IMR-90 (cell line): ENCODE data around the gene ZNF564. TPM values are rescaled to one million over a fixed set of nuclear protein-coding genes. Genes with fewer than 3 reads are reported as not detected.

Experiments used
- ATAC-seq: fragments of 200-7000 bp; cut with Tn5 transposase; 2 replicates; pipeline ENCODE4 v1.9.1; 2020; ENCODE audit warnings: low read depth, mild to moderate bottlenecking, moderate library complexity
- BruUV-seq: library from RNA; stranded (reverse); fragments of 400-500 nt; replicated peaks from 2 replicates; lab custom pipeline; 2021; lab: Mats Ljungman, UMichigan
- CTCF ChIA-PET: fragments of 300-600 bp; formaldehyde crosslinking; extraction: SDS; loops from one replicate; lab custom pipeline; 2021; ENCODE audit warnings: antibody characterized with exemption; lab: Yijun Ruan, JAX
- POLR2A ChIA-PET: fragments of 300-600 bp; sonication (Branson Sonifier 250); formaldehyde crosslinking; loops from one replicate; lab custom pipeline; 2022; ENCODE audit warnings: antibody characterized with exemption; ENCODE audit not compliant: unreplicated experiment; lab: Charles Lee
- DNase-seq: peaks from one replicate; pipeline ENCODE4 v3.0.0; 2013
- H2AFZ ChIP-seq: replicated peaks from 2 replicates; pipeline ENCODE3; 2013; ENCODE audit warnings: low read length, mild to moderate bottlenecking; ENCODE audit not compliant: poor library complexity
- H2AK5ac ChIP-seq: 2 replicates; pipeline ENCODE4 v1.6.1; 2013; ENCODE audit warnings: low read depth, low read length, inconsistent platforms
- H2AK9ac ChIP-seq: replicated peaks from 2 replicates; pipeline ENCODE3; 2013; ENCODE audit warnings: mild to moderate bottlenecking, low read depth, low read length, moderate library complexity; ENCODE audit not compliant: poor library complexity
- H2BK120ac ChIP-seq: 2 replicates; pipeline ENCODE4 v1.6.1; 2013; ENCODE audit warnings: low read depth, low read length, inconsistent platforms
- H2BK15ac ChIP-seq: 3 replicates; pipeline ENCODE4 v1.6.1; 2013; ENCODE audit warnings: low read depth, low read length, inconsistent platforms
- H2BK20ac ChIP-seq: 2 replicates; pipeline ENCODE4 v1.6.1; 2013; ENCODE audit warnings: low read depth, mild to moderate bottlenecking, inconsistent platforms, low read length, moderate library complexity
- H2BK5ac ChIP-seq: 2 replicates; pipeline ENCODE4 v1.6.1; 2013; ENCODE audit warnings: mild to moderate bottlenecking, low read depth, low read length, inconsistent platforms; ENCODE audit not compliant: poor library complexity, severe bottlenecking
- H3K14ac ChIP-seq: replicated peaks from 2 replicates; pipeline ENCODE4 v1.6.1; 2013; ENCODE audit warnings: low read depth, low read length, inconsistent platforms
- H3K18ac ChIP-seq: 2 replicates; pipeline ENCODE4 v1.6.1; 2013; ENCODE audit warnings: low read depth, low read length, control low read depth
- H3K23ac ChIP-seq: 2 replicates; pipeline ENCODE4 v1.6.1; 2013; ENCODE audit warnings: low read depth, low read length, inconsistent platforms
- H3K27ac ChIP-seq: 2 replicates; pipeline ENCODE4 v1.5.1; 2013; ENCODE audit warnings: mild to moderate bottlenecking, control low read depth, low read length; ENCODE audit not compliant: insufficient read depth
- H3K27me3 ChIP-seq: 2 replicates; pipeline ENCODE4 v1.6.1; 2013; ENCODE audit warnings: low read length; ENCODE audit not compliant: control insufficient read depth, insufficient read depth
- H3K36me3 ChIP-seq: 2 replicates; pipeline ENCODE4 v1.6.1; 2013; ENCODE audit warnings: low read length, mixed read lengths; ENCODE audit not compliant: control insufficient read depth, insufficient read depth
- H3K4ac ChIP-seq: 2 replicates; pipeline ENCODE4 v1.6.1; 2013; ENCODE audit warnings: low read depth, low read length, inconsistent platforms
- H3K4me1 ChIP-seq: 2 replicates; pipeline ENCODE4 v1.6.1; 2013; ENCODE audit warnings: low read length, mixed read lengths; ENCODE audit not compliant: control insufficient read depth, insufficient read depth
- H3K4me2 ChIP-seq: 2 replicates; pipeline ENCODE4 v1.6.1; 2013; ENCODE audit warnings: low read depth, mild to moderate bottlenecking, control low read depth, low read length, moderate library complexity
- H3K4me3 ChIP-seq: 2 replicates; pipeline ENCODE4 v1.5.1; 2013; ENCODE audit warnings: low read depth, mild to moderate bottlenecking, control low read depth, low read length, moderate library complexity; ENCODE audit not compliant: insufficient read depth
- H3K56ac ChIP-seq: 2 replicates; pipeline ENCODE4 v1.6.1; 2013; ENCODE audit warnings: low read length, inconsistent platforms; ENCODE audit not compliant: insufficient read depth; ENCODE audit errors: extremely low read depth
- H3K79me1 ChIP-seq, 2 experiments: 2 replicates each; pipeline ENCODE4 v1.6.1; 2013; ENCODE audit warnings: low read length in 2 of 2, inconsistent platforms in 1 of 2, low read depth in 1 of 2
- H3K9ac ChIP-seq: 2 replicates; pipeline ENCODE4 v1.6.1; 2013; ENCODE audit warnings: low read depth, low read length, control low read depth
- H3K9me1 ChIP-seq: 2 replicates; pipeline ENCODE4 v1.6.1; 2013; ENCODE audit warnings: low read length, inconsistent platforms; ENCODE audit not compliant: insufficient read depth
- H3K9me3 ChIP-seq: 2 replicates; pipeline ENCODE4 v1.6.1; 2013; ENCODE audit warnings: low read length; ENCODE audit not compliant: control insufficient read depth, insufficient read depth
- H4K20me1 ChIP-seq: 2 replicates; pipeline ENCODE4 v1.6.1; 2013; ENCODE audit warnings: low read length, inconsistent platforms; ENCODE audit not compliant: insufficient read depth
- H4K5ac ChIP-seq: 2 replicates; pipeline ENCODE4 v1.6.1; 2013; ENCODE audit warnings: mild to moderate bottlenecking, low read depth, low read length, control low read depth
- H4K8ac ChIP-seq, 2 experiments: 2 replicates each; pipeline ENCODE4 v1.6.1; 2013; ENCODE audit warnings: low read depth in 2 of 2, low read length in 2 of 2, control low read depth in 1 of 2, inconsistent platforms in 1 of 2
- H4K91ac ChIP-seq: 2 replicates; pipeline ENCODE4 v1.6.1; 2013; ENCODE audit warnings: low read depth, low read length, inconsistent platforms; ENCODE audit not compliant: insufficient read depth
- CHD1 ChIP-seq: IDR thresholded peaks from 2 replicates; pipeline ENCODE4 v1.6.1; 2012; ENCODE audit warnings: low read depth, low read length, improper control_type of control experiment
- MAFK ChIP-seq: IDR thresholded peaks from 2 replicates; pipeline ENCODE4 v1.6.1; 2012; ENCODE audit warnings: low read depth, low read length, improper control_type of control experiment
- MXI1 ChIP-seq: IDR thresholded peaks from 2 replicates; pipeline ENCODE4 v1.6.1; 2012; ENCODE audit warnings: low read depth, mild to moderate bottlenecking, low read length, moderate library complexity, borderline replicate concordance
- NFE2L2 ChIP-seq: fragments of 150-350 bp; IDR thresholded peaks from 2 replicates; pipeline ENCODE4 v1.6.1; 2016; ENCODE audit warnings: low read depth, mild to moderate bottlenecking, low read length
- POLR2A ChIP-seq: IDR thresholded peaks from 2 replicates; pipeline ENCODE4 v1.6.1; 2012; ENCODE audit warnings: mild to moderate bottlenecking, low read depth, low read length
- RAD21 ChIP-seq: IDR thresholded peaks from 2 replicates; pipeline ENCODE4 v1.6.1; 2012; ENCODE audit warnings: low read length, improper control_type of control experiment
- RFX5 ChIP-seq: IDR thresholded peaks from 2 replicates; pipeline ENCODE4 v1.8.0; 2012; ENCODE audit warnings: low read depth, mild to moderate bottlenecking, low read length, moderate library complexity
- SMC3 ChIP-seq: fragments of 150-350 bp; IDR thresholded peaks from 2 replicates; pipeline ENCODE4 v1.6.1; 2016; ENCODE audit warnings: low read depth, mild to moderate bottlenecking, antibody characterized with exemption, low read length, moderate library complexity
- WGBS, 2 experiments: methylation state at CpG; one replicate each; pipeline versions ENCODE4 v1.1.5 to v1.1.7; 2013; ENCODE audit warnings: missing lambda C conversion rate in 2 of 2; ENCODE audit not compliant: insufficient read length in 1 of 2; ENCODE audit errors: extremely low coverage in 2 of 2; 5-methylcytosine and 5-hydroxymethylcytosine counted together
- dilution Hi-C: fragments of 300-500 bp; cut with HindIII; formaldehyde crosslinking; loops from one replicate; pipeline ENCODE4 v1.14.3; 2018; ENCODE audit warnings: low sequenced_read_pairs; ENCODE audit not compliant: unreplicated experiment
- in situ Hi-C: fragments of 300-500 bp; cut with MboI; formaldehyde crosslinking; loops from 3 replicates; pipeline ENCODE4 v1.14.3; 2019; ENCODE audit warnings: low sequenced_read_pairs, inconsistent platforms, mixed read lengths
- intact Hi-C: fragments of 100-400 bp; cut with micrococcal nuclease; formaldehyde crosslinking; loops from 2 replicates; pipeline ENCODE4 v1.10.0; 2022
- polyA plus RNA-seq, 3 experiments: library from polyadenylated mRNA; depleted of rRNA; stranded (reverse); fragments of >200 nt; gene quantifications; 2 replicates each; pipeline ENCODE4 v1.2.3, GENCODE V29; 2012; ENCODE audit warnings: low replicate concordance in 1 of 3
- total RNA-seq: library from RNA; depleted of rRNA; stranded (reverse); fragments of >200 nt; gene quantifications from 2 replicates; pipeline ENCODE4 v1.2.3, GENCODE V29; 2012
- TF ChIP-seq, protein P1 (sequence below): fragments of 150-350 bp; IDR thresholded peaks from 2 replicates; pipeline ENCODE4 v1.6.1; 2016; ENCODE audit warnings: low read depth, mild to moderate bottlenecking, low read length, moderate library complexity, borderline replicate concordance
- TF ChIP-seq, protein P2 (sequence below): fragments of 150-350 bp; IDR thresholded peaks from 2 replicates; pipeline ENCODE4 v1.6.1; 2017; ENCODE audit warnings: mild to moderate bottlenecking, antibody characterized with exemption, low read length, low read depth

Gene ZNF564
- total and polyA plus RNA-seq, 2 of the 4 experiments (the other 2 are of a cell fraction): 1.5 to 6.3 TPM

DNA sequence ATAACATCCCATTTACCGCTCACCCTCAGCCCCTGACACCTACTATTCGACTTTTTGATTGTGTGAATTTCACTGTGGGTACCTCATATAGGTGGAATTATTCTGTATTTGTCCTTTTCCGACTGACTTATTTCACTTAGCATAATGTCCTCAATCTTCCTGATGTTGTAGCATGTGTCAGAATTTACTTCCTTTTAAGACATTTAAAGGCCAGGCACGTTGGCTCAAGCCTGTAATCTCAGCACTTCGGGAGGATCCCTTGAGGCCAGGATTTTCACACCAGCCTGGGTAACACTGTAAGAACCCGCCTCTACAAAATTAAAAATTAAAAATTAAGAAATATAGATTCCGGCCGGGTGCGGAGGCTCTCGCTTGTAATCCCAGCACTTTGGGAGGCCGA, 46.3 kb upstream of the ZNF564 start (continued):
- TF ChIP-seq, protein P1, sequence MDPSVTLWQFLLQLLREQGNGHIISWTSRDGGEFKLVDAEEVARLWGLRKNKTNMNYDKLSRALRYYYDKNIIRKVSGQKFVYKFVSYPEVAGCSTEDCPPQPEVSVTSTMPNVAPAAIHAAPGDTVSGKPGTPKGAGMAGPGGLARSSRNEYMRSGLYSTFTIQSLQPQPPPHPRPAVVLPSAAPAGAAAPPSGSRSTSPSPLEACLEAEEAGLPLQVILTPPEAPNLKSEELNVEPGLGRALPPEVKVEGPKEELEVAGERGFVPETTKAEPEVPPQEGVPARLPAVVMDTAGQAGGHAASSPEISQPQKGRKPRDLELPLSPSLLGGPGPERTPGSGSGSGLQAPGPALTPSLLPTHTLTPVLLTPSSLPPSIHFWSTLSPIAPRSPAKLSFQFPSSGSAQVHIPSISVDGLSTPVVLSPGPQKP: no peak
- no peak for TF ChIP-seq CHD1

DNA sequence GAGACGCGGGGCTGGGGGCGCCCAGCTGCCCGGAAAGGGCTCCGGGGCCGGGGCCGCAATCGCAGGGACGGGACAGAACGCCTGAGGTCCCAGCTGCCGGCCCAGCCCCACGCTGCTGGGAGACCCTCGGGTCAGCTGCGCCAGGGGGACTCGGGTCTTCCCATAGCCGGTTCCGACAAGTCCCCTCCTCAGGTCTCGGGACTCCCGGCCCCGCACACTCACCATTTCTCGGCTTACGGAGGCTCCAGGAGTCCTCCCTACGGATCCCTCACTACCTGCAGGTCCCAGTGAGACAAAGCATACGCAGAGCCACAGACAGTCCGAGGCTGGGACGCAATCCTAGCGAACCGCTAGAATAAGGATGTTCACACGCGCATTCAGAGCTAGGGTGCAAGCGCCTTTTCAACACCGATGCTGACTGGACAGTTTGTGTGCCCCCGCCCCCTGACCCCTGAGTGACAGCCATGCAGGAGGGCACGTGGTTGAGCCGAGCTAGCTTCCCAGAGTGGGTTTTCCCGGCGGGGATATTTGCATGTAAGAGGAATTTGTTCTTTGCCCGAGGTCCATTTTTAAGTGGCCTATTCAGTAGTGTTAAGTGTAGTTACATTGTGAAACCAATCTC, 45.8 kb upstream of the ZNF564 start:
- no peaks in the 10 kb centered on the region for H3K9me1 ChIP-seq
- H3K4me1 ChIP-seq: no peaks in the 10 kb centered on the region
- dilution Hi-C loops (no loop called here), intact Hi-C loops (no loop called here), in situ Hi-C loops (no loop called here)
- 59% methylated on average over 16 of the region's 38 CpGs; no CpG with 5 or more reads in 1 of the 2 experiments for WGBS, 2 experiments
- H2AK9ac ChIP-seq: peak overlapping the region; percentile 57
- H3K18ac ChIP-seq: no peak overlapping the region
- H3K27me3 ChIP-seq: no peaks in the 10 kb centered on the region
- no peak overlapping the region for H3K9ac ChIP-seq
- H2BK15ac ChIP-seq: no peak overlapping the region
- H2AFZ ChIP-seq: no peak overlapping the region
- no peak overlapping the region for H4K8ac ChIP-seq
- no peak overlapping the region for H2BK120ac ChIP-seq
- no peak overlapping the region for H3K4me3 ChIP-seq
- POLR2A ChIA-PET: no interaction called here
- no peak overlapping the region for H2AK5ac ChIP-seq
- no peaks in the 10 kb centered on the region for H3K9me3 ChIP-seq
- H3K23ac ChIP-seq: no peak overlapping the region
- BruUV-seq: no TSS peak
- no peak overlapping the region for H3K14ac ChIP-seq
- H4K5ac ChIP-seq: no peak overlapping the region
- H2BK5ac ChIP-seq: no peak overlapping the region
- H4K20me1 ChIP-seq: no peaks in the 10 kb centered on the region; the same call in 1 of the 2 replicates
- ATAC-seq: no peak
- H3K4me2 ChIP-seq: no peak overlapping the region
- no peak overlapping the region for H3K56ac ChIP-seq
- no peak overlapping the region for H2BK20ac ChIP-seq
- DNase-seq: no peak
- peaks cover 14% of the 10 kb centered on the region; the same call in 1 of the 2 replicates for H3K36me3 ChIP-seq
- H3K79me1 ChIP-seq: no peaks in the 10 kb centered on the region; a peak in 3 of 4 replicates
- no peak overlapping the region for H3K27ac ChIP-seq
- no peak overlapping the region for H3K4ac ChIP-seq
- no peak overlapping the region for H4K91ac ChIP-seq
- TF ChIP-seq, protein P1: no peak
- TF ChIP-seq POLR2A (no peak), SMC3 (no peak), RAD21 (no peak), RFX5 (no peak), NFE2L2 (no peak), MXI1 (no peak), MAFK (peak; percentile 32; the same call in 1 of the 2 replicates)
- TF ChIP-seq, protein P2, sequence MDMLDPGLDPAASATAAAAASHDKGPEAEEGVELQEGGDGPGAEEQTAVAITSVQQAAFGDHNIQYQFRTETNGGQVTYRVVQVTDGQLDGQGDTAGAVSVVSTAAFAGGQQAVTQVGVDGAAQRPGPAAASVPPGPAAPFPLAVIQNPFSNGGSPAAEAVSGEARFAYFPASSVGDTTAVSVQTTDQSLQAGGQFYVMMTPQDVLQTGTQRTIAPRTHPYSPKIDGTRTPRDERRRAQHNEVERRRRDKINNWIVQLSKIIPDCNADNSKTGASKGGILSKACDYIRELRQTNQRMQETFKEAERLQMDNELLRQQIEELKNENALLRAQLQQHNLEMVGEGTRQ: no peak
- CTCF ChIA-PET: no interaction called here
